T-helper 1 cell treated with Interleukin-12 subunit alpha and Interleukin-12 subunit beta and Interleukin-4 antibody, amounts not matched to agents 30 ng/mL and 1 ng/mL, for 36 hours (primary cell): ENCODE measurements around the gene CADM3. TPM values are rescaled to one million over a fixed set of nuclear protein-coding genes. Genes with fewer than 3 reads are reported as not detected.

Experiments
- intact Hi-C: fragments of 100-400 bp; cut with micrococcal nuclease; formaldehyde crosslinking; loops from one replicate; pipeline ENCODE4 v1.15.1; 2024
- total RNA-seq: library from RNA; stranded (reverse); gene quantifications from 2 replicates; pipeline ENCODE4 v1.2.3, GENCODE V29; 2022

The CADM3 gene
- total RNA-seq, 1 donor from 2014 or later = not detected

DNA sequence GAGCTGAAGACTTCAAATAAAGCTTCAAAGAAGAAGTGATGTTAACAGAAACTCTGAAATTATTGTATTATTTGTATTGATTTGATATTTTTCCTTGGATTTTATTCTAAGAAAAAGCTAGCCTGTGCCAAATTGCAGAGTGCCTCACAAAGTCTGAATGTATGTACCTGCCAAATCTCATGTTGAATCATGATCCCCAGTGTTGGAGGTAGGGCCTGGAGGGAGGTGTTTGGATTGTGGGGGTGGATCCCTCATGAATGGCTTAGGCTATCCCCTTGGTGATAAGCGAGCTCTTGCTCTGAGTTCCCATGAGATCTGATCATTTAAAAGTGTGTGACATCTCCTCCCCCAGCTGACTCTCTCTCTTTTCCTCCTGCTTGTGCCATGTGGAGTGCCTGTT lies 76.9 kb downstream of the CADM3 start:
- intact Hi-C loops = no loop called here

GRCh38 chr1:159250638-159251216 lies 79.3 kb downstream of the CADM3 start:
- intact Hi-C loops = no loop called here

Other genes with a start within 250 kb of the CADM3 start
- 35.3 and 36.2 TPM in 2 replicates for gene PYHIN1, start 240.1 kb upstream of the CADM3 start, total RNA-seq
- 301 and 307 TPM in 2 replicates for gene IFI16, start 161.7 kb upstream of the CADM3 start, total RNA-seq
- gene AIM2, start 94.8 kb upstream of the CADM3 start, total RNA-seq = 11.6 and 13.8 TPM in 2 replicates
- gene ACKR1, start 33.3 kb downstream of the CADM3 start, total RNA-seq = not detected in 2 replicates
- gene FCER1A, start 130.7 kb downstream of the CADM3 start, total RNA-seq = not detected in 2 replicates